Effector memory CD4-positive, alpha-beta T cell (primary cell): ENCODE measurements around the gene FAM217A.

Source experiments
- DNase-seq, 3 donors: peaks; one replicate each; pipeline ENCODE4 v3.0.0-alpha.2; 2020
- H3K27ac ChIP-seq: 2 replicates; pipeline ENCODE4 v1.7.0; 2013; ENCODE audit warnings: mild to moderate bottlenecking, low read length, moderate library complexity; ENCODE audit not compliant: insufficient read depth, poor library complexity, severe bottlenecking
- H3K27me3 ChIP-seq: replicated peaks from 2 replicates; pipeline ENCODE4 v1.7.0; 2013; ENCODE audit warnings: mild to moderate bottlenecking, low read length; ENCODE audit not compliant: insufficient read depth, control insufficient read depth, poor library complexity, severe bottlenecking
- H3K36me3 ChIP-seq: 2 replicates; pipeline ENCODE4 v1.7.0; 2013; ENCODE audit warnings: mild to moderate bottlenecking, low read length, moderate library complexity; ENCODE audit not compliant: control insufficient read depth, insufficient read depth
- H3K4me1 ChIP-seq: 2 replicates; pipeline ENCODE4 v1.7.0; 2013; ENCODE audit warnings: low read length, mild to moderate bottlenecking; ENCODE audit not compliant: control insufficient read depth, insufficient read depth, poor library complexity, severe bottlenecking
- H3K4me3 ChIP-seq: 2 replicates; pipeline ENCODE4 v1.7.0; 2013; ENCODE audit warnings: low read length, low read depth, mild to moderate bottlenecking; ENCODE audit not compliant: insufficient read depth, poor library complexity, severe bottlenecking
- H3K9me3 ChIP-seq: 2 replicates; pipeline ENCODE4 v1.7.0; 2013; ENCODE audit warnings: mild to moderate bottlenecking, low read length, moderate library complexity; ENCODE audit not compliant: control insufficient read depth
- total RNA-seq, 3 donors: gene quantifications; one replicate each; lab custom pipeline; 2026; lab: John Stamatoyannopoulos, UW

Gene FAM217A, protein sequence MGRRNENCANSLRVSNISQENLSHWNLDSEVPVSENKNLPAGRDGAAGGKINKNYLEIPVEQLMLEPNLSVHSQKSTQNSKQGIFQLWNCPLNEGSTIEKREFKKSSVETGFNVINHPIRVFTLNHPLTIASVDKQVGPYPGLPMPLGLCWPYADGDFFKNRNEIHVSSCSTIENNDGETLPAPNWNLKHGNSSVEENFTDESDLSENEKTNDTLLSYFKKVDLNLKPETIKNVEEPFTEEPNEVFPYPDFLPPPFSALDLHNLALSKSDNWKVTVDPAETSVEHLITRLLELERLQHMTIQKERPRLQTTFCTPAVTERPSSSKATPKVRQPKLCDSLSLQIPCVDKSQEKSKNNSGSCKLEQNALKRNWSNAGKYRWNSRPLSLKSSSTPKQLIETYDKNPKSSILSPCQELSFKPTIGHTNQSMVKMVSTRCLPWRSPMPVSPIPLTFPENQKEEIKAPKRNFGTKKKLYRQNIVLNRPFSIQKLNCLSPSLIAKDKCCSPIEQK
- 0 reads per million in 3 donors for total RNA-seq

DNA sequence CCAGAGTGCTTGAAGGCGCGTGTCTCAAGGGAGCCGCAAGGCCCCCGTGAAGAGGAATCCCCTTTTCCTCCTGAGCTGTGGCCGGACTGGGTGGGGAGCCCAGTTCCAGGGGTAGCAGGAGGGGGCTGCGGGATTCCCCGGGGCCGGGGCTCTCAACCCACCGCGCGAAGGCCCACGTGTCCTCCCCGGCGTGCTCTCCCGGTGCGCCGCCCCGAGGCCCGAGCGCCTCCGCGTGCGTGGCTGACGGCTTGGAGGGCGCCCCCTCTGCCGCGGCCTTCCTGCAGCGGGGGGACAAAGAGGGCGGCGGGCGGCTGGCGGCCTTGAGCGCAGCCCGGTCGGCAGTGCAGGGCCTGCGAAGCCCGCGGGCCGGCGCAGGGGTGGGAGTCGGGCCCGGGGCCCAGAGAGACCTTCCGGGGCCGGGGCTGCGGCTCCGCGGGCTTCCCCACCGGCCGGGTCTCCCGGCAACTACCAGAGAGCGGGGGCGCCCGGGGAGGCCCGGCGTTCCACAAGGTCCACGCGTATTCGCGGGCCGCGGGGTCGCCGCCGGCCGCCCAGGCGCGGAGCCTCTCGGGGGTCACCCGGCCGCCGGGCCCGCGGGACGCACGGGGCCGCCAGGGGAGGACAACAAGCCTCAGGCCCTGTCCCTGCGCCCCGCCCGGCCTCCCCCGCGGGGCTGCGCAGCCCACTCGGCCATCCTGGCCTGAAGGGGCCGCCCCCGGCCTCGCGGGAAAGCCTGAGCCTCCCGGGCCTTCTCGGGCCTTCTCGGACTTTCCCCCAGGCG, at the start of gene FAM217A:
Gene FAM217A, minus strand, starts transcription at position 447 of the 781 bp plus-strand sequence. CDS start 1,723 bp downstream, outside the sequence.
- Histone ChIP-seq H3K27me3 (no peaks in the 10 kb centered on the region), H3K36me3 (no peaks in the 10 kb centered on the region), H3K27ac (no peak within 1 kb of the TSS), H3K4me3 (no peak within 1 kb of the TSS), H3K4me1 (no peaks in the 10 kb centered on the region), H3K9me3 (no peaks in the 10 kb centered on the region)
- no peak for DNase-seq

DNA sequence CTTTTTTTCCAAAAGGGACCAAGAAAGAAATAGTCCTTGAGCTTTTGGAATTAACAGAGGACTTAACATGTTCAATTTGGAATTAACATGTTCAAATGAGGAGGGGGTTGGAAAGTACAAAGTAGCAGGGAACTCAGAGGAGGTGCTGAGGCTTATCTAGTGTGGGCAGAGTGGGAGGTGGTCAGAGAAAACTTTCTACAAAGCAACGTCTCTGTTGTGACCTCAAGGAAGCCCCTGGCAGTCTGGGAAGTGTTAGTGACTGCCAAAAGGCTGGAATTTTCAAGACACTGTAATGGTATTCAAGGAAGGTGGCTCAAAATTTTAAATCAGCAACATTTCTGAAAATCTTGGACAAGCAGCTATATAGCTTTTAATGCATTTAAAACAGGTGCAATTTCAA, 49.1 kb upstream of the FAM217A start:
- Histone ChIP-seq H3K4me1 (no peaks in the 10 kb centered on the region), H3K36me3 (peaks cover 66% of the 10 kb centered on the region), H3K27me3 (no peaks in the 10 kb centered on the region), H3K4me3 (no peak overlapping the region), H3K9me3 (no peaks in the 10 kb centered on the region), H3K27ac (no peak overlapping the region)
- no peak for DNase-seq

GRCh38 chr6:4125933-4126864, 47.3 kb upstream of the FAM217A start:
- DNase-seq, result no peak
- H3K36me3 ChIP-seq, result peaks cover 73% of the 10 kb centered on the region
- H3K4me1 ChIP-seq, result no peaks in the 10 kb centered on the region
- no peak overlapping the region for H3K4me3 ChIP-seq
- H3K9me3 ChIP-seq, result no peaks in the 10 kb centered on the region
- H3K27me3 ChIP-seq, result no peaks in the 10 kb centered on the region
- H3K27ac ChIP-seq, result no peak overlapping the region

GRCh38 chr6:4125500-4125899, 46.6 kb upstream of the FAM217A start:
- Histone ChIP-seq H3K27ac (no peak overlapping the region), H3K9me3 (no peaks in the 10 kb centered on the region), H3K4me1 (no peaks in the 10 kb centered on the region), H3K4me3 (no peak overlapping the region), H3K36me3 (peaks cover 77% of the 10 kb centered on the region), H3K27me3 (no peaks in the 10 kb centered on the region)
- DNase-seq, result no peak

GRCh38 chr6:4124351-4124750, 45.4 kb upstream of the FAM217A start:
- no peaks in the 10 kb centered on the region for H3K27me3 ChIP-seq
- no peaks in the 10 kb centered on the region for H3K9me3 ChIP-seq
- H3K36me3 ChIP-seq, result peaks cover 72% of the 10 kb centered on the region
- no peak for DNase-seq
- no peaks in the 10 kb centered on the region for H3K4me1 ChIP-seq
- no peak overlapping the region for H3K4me3 ChIP-seq
- no peak overlapping the region for H3K27ac ChIP-seq

- Histone ChIP-seq H3K9me3 (no peaks in the 10 kb centered on the region), H3K4me1 (no peaks in the 10 kb centered on the region), H3K36me3 (peaks cover 54% of the 10 kb centered on the region), H3K27me3 (no peaks in the 10 kb centered on the region), H3K27ac (no peak overlapping the region), H3K4me3 (no peak overlapping the region)
- no peak for DNase-seq
These were observed 36.8 kb upstream of the FAM217A start for GRCh38 chr6:4115741-4116140.

DNA sequence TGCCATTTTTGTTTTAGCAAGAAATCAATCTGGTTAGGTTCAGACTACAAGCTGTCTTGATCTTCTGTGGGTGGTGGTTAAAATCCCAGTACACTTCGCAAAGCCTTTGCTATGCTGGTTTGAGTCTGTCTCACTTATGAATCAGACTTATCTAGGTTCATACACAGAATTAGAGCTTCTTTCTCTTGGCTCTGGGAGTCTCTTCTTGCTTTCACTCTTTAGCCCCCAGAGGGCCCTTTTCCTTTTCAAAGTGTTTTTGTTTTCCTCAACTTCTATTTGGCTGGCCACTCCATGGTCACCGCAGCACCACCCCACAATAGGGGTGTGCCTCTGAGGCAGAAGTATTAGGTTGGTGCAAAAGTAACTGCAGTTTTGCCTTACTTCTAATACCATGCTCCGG, 35.2 kb upstream of the FAM217A start:
- H3K4me1 ChIP-seq, result no peaks in the 10 kb centered on the region
- H3K4me3 ChIP-seq, result no peak overlapping the region
- H3K27me3 ChIP-seq, result no peaks in the 10 kb centered on the region
- no peak for DNase-seq
- peaks cover 42% of the 10 kb centered on the region for H3K36me3 ChIP-seq
- H3K27ac ChIP-seq, result no peak overlapping the region
- H3K9me3 ChIP-seq, result no peaks in the 10 kb centered on the region

DNA sequence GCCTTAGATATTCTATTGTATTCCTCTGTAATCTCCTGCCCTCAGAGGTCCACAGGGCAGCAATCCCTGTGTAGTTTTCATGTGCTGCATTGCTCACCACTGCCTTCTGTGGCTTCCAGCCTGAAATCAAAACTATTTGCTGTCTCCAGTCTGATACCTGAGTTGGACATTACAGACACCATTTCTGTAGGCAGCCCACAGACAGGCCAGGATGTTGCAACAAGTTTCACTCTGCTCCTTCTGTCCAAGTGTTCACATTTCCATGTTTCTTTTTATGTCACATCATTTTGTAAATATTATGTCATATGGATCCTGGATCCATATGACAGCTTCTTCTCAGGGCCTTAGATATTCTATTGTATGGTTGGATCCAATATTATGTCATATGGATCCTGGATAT, 34.7 kb upstream of the FAM217A start:
- no peaks in the 10 kb centered on the region for H3K27me3 ChIP-seq
- no peaks in the 10 kb centered on the region for H3K9me3 ChIP-seq
- no peaks in the 10 kb centered on the region for H3K4me1 ChIP-seq
- no peak for DNase-seq
- H3K4me3 ChIP-seq, result no peak overlapping the region
- H3K27ac ChIP-seq, result no peak overlapping the region
- H3K36me3 ChIP-seq, result peaks cover 38% of the 10 kb centered on the region

DNA sequence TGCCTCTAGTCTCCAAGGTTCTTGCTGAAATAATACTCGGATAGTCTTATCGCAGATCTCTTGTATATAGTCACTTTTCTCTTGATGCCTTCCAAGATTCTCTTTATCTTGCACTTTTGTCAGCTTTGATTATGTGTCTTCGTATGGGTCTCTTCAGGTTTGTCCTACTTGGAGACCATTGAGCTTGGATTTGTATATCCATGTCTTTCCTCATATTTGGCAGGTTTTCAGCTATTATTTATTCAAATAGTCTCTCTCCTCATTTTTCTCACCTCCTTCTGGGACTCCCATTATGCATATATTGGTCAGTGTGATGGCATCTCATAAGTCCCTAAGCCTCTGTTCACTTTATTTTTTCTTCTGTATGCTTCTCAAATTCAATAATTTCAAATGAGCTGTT, 33.4 kb upstream of the FAM217A start:
- Histone ChIP-seq H3K36me3 (peaks cover 25% of the 10 kb centered on the region), H3K27ac (no peak overlapping the region), H3K4me3 (no peak overlapping the region), H3K4me1 (no peaks in the 10 kb centered on the region), H3K27me3 (no peaks in the 10 kb centered on the region), H3K9me3 (no peaks in the 10 kb centered on the region)
- DNase-seq, result no peak
